GM12801 (cell line): ENCODE results near the gene PLLP.

Experiments used
- TF ChIP-seq, protein P1 (sequence below): IDR thresholded peaks from one replicate; pipeline ENCODE4 v1.5.1; 2011; ENCODE audit warnings: control low read depth; ENCODE audit not compliant: insufficient read length; ENCODE audit errors: extremely low read depth

The PLLP gene

DNA sequence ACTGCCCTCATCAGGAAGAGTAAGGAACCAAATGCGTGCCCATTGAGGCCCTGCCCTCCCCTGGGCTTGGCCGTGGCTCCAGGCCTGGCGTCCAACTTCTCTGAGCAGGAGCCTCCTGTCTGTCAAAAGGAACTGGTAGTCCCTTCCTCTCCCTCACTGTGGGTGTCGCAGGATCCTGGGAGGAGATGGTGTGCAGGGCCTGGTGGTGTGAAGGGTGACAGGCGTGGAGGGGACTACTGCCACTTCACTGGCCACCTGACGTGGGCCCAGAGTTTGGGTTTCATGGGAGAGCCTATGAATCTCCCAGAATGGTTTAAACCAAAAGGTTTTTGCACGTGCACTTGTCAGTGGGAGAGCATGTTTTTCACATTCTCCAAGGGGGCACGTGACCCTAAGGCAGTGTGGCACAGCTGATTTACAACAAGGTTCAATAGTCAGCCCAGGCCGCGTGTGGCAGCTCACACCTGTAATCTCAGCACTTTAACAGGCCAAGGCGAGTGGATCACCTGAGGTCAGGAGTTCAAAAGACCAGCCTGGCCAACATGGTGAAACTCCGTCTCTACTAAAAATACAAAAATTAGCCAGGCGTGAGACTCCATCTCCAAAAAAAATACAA, 26.9 kb downstream of the PLLP start:
- TF ChIP-seq, protein P1, sequence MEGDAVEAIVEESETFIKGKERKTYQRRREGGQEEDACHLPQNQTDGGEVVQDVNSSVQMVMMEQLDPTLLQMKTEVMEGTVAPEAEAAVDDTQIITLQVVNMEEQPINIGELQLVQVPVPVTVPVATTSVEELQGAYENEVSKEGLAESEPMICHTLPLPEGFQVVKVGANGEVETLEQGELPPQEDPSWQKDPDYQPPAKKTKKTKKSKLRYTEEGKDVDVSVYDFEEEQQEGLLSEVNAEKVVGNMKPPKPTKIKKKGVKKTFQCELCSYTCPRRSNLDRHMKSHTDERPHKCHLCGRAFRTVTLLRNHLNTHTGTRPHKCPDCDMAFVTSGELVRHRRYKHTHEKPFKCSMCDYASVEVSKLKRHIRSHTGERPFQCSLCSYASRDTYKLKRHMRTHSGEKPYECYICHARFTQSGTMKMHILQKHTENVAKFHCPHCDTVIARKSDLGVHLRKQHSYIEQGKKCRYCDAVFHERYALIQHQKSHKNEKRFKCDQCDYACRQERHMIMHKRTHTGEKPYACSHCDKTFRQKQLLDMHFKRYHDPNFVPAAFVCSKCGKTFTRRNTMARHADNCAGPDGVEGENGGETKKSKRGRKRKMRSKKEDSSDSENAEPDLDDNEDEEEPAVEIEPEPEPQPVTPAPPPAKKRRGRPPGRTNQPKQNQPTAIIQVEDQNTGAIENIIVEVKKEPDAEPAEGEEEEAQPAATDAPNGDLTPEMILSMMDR = no peak

DNA sequence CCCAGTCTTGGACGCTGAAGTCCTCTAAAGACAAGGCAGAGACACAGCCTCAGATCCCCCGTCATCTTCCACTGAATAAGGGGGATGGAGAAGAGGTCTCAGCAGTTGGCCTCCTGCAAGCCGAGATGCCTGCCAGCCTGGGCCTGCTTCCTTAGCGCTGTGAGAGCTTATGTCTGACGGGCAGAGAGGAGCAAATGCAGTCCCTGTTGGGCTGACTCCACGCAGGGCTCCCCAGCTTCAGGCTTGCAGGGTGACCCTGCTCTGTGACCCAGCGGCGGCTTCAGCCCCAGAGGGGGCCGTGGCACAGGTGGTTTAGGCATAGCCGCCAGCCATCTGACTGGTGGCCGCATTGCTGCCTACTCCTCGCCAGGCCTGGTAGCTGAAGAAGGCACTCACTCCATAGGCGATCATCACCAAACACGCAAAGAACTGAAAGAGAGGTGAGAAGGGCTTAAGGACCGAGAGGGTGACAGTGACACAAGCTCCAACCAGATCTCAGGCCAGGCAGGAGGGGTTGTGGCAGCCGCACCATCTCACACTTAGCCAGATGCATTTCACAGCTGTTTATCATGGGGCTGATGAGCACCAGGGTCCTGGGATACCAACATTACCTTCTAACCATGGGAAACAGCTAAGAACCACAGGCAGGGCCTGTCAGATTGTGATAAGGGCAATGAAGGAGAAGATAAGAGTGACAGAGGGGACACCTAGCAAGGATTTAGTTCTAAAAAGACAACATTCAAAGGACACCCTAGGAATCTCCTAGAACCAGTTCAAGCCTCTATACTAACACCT, 27.7 kb downstream of the PLLP start:
- TF ChIP-seq, protein P1 = no peak

DNA sequence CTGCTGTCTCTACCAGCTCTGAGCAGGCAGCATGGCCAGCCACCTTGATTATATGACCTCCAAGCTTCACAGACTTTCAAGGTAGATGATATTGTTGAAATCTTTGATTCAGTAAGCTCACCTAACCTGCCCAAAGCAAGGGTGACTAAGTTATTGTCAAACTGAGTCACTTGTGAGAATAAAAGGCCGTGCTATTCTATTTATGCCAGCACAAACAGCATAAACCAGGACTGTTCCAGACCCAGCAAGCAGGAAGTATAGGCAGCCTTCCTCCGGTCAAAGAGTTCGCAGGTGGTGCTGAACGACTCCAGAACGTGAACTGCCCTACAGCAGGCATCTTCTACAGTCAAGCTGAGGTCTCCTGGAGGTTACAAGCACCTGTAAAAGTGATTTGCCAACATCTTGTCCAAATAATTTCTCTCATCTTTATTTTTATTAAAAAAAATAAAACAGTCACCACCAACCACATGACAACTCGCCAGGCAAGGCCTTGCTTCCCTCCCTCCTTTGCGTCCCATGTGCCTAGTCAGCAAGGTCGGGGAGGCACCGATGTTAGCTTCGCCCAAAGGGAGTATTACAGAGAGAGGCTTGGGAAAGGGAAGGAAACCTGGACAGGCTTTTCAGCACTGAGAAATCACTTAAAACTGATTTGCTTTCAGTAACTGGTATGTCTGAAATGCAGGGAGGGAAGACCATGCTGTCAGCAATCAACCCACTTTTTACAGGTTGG, 28.6 kb downstream of the PLLP start:
- TF ChIP-seq, protein P1 = no peak

DNA sequence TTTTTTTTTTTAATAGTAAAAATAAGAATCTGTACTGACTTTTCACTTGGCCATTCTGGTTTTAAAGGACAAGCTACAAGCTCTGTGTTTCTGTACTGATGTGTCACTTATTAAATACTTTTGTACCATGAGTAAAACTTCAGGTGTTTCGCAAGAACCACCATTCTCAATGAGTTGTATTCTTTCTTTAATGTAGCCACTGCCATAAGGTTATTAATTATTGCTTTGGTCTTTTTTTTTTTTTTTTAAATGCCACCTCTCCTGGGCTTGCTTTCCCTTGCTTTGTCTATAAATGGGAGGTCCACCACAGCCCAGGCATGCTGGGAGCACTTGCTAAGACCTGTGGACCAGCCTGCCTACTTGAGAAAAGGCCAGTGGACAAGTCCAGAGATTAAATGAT, 31.0 kb downstream of the PLLP start:
- TF ChIP-seq, protein P1 = no peak

DNA sequence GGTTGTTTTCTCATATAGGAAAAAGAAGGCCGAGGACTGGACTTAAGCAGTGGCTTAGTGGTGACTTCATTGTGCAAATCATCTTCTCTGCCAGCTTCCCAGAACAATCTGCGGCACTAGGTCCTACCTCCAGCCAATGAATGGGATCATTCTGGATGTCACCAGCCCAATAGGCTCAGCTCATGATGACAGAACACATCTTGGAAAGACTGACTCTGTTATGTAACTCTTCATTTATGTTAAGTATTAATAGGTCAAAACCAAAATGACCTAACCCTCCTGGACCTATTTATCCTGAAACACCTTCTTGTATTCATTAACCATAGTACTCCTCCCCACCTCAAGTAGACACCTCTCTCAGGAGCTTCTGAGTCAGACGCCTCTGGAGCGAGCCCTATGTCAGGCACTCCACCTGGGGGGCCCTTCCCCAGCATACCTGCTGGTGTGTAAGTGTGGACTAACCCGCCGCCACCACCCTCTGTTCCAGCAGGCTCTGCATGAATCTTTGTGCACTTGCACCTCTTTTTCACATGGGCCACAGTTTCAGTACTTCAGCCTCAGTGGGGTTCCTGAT, 32.2 kb downstream of the PLLP start:
- TF ChIP-seq, protein P1 = no peak

DNA sequence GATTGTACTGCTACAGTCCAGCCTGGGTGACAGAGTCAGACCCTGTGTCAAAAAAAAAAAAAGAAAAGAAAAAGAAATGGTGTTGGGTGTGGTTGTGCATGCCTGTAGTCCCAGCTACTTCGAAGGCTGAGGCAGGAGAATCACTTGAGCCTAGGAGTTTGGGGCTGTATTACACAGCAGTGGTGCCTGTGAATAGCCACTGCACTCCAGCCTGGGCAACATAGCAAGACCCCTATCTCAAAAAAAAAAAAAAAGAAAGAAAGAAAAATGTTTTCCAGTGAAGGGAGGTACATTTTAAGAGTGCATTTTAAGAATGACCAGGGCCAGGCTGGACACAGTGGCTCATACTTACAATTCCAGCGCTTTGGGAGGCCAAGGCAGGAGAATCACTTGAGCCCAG, 33.1 kb downstream of the PLLP start:
- TF ChIP-seq, protein P1 = no peak

DNA sequence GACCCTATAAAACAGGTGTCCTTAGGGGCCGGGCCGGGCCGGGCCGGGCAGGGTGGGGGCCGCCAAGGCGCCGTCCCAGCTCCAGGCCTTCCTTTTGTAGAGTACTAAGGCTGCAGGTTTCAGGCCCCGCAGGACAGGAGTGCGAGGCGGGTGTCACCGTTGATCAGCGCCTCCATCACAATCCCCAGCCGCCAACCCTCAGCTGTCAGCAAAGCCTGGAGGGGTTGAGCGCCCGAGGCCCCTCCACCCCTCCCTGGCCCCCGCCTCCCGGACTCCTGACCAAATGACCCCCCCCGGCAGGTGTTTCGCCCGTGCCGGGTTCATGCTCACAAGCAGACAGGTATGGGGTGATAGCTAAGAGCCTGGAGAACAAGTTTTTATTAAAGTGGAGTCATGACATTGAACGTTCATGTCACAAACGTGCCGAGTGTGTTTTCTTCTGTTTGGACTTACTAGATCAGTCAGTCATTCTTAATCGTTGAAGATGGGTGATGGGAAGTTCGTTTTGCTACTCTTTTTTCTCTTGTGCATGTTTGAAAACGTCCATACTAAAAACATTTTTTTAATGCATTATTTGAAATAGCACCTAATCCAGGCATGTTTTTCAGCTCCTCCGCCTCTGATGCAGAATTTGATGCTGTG, 38.9 kb downstream of the PLLP start:
- TF ChIP-seq, protein P1 = no peak
